ENCODE measurements around the gene TOB1.

DNA sequence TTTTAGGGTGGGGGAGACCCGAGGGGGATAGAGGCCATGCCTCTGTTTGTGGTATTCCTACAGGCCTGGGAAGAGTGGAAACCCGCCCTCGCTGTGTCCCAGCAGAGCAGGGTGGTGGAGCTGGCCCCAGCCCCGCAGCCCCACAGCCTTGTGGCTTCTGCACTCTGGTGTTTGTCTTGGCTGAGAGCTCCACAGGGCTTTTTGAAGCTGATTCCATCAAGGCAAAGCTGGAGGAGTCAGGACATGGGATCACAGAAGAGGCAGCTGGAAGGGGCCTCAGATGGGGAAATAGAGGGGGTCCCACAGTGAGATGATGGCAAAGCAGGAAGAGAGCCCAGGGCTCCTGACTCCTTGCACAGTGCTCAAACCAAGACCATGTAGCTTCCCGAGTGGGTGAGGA, 35.8 kb downstream of the TOB1 start:
- TF ChIP-seq POLR2A (IDR thresholded peaks at IDR 0.05; ENCODE audit: low read depth, low read length) (no peak), TAF1 (IDR thresholded peaks at IDR 0.05; ENCODE audit: borderline replicate concordance, low read depth, low read length) (no peak), POLR2AphosphoS5 (IDR thresholded peaks at IDR 0.05; ENCODE audit: low read depth, low read length) (no peak)

All from GM12892 (cell line).